GOT3 (cell line): ENCODE results near the gene NFKBIA.
"Not testable (repeated sequence)": the region's sequence is repeated elsewhere in the genome, so short reads cannot be mapped to it uniquely, and the experiment has no call there.

ENCODE experiments used
- DNase-seq: peaks from one replicate; lab custom pipeline; 2025; ENCODE audit warnings: mixed read lengths; lab: John Stamatoyannopoulos, UW

Gene NFKBIA

DNA sequence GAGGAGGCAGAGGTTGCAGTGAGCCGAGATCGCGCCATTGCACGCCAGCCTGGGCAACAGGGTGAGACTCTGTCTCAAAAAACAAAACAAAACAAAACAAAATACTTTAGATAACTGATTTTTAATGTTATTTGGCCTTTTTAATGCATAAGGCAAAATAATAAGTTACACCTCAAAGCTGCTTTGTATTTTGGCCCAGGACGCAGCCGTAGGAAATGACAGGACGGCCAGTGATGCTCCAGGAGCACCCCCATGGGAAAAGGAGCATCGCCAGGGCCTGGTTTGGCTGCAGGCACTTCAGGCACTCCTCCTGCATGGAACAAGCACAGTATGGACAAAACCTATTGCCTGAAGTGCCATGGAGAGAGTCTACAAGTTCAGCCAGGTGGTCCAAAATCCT, 3.5 kb upstream of the NFKBIA start:
- no peak for DNase-seq

DNA sequence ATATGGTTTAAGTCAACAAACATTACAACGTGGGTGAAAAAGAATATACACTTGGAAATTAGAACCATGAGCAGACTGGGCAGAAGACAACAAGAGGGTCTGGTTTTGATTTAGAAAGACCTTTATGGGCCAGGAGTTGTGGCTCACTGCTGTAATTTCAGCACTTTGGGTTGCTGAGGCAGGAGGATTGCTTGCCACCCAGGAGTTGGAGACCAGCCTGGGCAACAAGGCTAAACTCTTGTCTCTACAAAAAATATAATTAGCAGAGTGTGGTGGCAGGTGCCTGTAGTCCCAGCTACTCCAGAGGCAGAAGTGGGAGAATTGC, 2.7 kb upstream of the NFKBIA start:
- DNase-seq = no peak

DNA sequence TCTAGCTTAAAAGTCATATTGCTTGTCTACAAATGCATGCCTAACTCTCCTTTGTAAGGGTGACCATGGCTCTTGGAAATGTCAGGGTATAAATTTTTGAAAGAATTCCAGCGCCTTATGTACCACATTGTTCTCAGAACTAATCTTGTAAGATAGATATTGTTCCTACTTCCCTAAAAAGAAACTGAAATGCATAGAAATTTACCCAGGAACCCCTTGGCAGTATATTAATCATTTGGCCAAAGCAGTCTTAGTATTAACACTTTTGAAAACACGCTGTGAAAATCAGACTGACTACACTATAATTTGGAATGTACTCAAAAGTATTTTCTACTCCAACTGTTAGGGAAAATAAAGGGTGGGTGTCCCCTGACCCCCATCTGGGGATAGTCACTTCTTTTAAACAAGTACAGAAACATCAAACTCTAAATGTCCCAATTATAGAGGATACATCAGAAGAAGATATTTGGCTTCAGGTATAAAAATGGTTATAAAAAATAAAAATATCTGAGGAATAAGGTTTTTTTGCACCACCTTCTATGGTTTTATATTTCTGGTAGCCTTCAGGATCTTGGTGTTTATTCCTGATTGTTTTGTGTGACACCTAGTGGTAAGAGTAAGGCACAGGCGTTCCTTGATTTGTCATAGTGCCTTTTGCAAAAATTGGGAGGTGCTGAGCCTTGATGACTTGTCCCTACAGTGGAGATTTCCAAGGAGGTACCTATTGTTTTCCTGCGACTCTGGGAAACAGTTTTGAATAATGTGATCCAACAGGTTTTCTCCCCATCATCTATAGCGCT, 2.2 kb upstream of the NFKBIA start:
- no peak for DNase-seq

DNA sequence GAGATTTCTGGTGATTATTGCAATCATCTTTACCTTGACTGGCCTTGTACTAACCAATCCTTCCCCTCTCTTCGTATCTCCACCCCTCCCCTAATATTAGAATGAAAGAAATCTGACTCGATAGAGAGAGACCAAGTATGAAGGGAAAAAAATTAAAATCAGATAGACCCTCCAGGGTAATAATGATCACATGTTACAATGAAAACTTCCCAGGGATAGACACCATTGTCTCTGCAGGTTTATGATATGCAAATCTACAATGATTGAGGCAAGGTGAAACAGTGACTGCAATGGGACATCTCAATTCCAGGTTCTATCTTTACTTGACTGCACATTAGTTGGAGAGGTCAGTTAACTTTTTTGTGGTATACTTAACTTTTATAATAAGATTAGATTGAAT, 1.5 kb upstream of the NFKBIA start:
- no peak for DNase-seq

DNA sequence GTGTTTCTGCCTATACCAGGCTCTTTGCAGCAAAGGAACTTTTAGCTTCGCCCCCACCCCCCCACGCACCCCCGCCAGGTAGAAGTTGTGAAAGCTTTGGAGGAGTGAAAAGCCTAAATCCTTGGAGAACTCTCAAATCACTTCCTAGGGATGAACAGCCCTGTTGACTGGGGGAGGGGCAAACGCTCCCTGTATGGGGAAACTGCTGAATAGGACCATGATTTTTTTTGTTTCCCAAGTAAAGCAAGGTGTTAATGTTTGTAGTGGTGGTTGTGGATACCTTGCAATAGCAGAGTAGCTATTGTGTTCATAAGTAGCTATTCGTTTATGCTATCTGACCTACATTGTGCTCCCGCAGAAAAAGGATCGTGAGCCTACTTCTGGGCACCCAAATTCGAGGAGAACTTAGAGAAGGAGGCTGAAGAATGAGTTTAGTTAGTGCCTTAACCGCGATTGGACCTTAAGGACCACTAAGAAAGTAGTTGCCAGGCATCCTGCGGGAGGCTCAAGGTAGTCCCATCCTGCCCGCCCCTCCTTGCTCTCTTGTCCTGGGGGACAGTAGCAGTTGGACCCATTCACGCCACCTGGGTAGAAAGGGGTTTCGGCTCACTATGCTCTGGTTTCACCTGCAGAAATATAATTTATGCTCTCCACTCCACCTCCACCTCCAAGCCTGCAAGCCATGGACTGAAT, 901 bp upstream of the NFKBIA start:
- no peak for DNase-seq

DNA sequence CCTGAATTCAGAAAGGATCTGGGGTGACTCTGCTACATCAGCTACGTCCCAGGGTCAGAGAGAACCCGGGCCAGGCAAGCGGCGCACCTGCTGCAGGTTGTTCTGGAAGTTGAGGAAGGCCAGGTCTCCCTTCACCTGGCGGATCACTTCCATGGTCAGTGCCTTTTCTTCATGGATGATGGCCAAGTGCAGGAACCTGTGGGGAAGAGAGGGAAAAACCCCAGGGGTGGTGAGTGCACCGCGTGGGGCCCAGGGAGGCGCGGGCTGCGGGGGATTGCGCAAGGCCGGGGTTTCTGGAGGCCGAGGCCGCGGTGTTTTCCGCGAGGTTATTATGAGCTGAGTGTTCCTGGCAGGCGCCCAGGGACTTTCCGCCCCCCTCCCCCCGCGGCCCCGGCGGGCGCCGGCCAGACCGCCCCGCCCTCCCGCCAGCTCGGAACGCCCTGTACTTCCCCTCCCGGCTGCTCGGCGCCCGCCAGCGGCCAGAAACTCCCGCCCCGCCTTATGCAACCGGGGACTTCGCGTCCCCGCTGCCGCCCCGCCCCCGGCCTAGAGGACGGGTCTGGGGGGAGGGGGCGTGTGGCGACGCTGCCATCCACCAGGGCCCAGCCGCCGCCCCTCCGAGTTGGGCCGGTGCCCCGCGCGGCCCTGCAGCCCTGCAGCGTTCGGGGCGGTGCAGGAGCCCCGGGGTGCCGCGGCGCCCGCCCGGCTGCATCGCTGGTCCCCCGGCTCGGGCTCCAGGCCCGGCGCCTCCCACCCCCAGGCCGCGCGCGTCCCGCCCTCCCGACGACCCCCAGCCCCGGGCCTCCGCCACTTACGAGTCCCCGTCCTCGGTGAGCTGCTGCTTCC, 723 bp downstream of the NFKBIA start:
- peak; percentile 68 for DNase-seq

DNA sequence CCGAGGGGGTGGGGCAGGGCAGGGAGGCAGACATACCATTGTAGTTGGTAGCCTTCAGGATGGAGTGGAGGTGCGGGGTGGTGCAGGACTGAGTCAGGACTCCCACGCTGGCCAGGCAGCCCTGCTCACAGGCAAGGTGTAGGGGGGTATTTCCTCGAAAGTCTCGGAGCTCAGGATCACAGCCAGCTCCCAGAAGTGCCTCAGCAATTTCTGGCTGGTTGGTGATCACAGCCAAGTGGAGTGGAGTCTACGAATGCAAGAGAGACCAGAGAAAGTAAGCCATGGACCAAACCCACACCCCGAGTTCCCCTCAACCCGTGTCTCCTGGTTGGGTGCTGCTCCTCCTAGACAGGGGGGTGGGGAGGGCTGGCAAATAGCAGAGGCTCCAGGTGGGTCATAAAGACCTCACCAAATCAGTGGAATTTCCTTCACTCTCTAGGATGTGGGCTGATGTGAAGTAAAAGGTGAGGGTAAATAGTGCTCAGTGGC, 1.4 kb downstream of the NFKBIA start:
- DNase-seq = no peak

DNA sequence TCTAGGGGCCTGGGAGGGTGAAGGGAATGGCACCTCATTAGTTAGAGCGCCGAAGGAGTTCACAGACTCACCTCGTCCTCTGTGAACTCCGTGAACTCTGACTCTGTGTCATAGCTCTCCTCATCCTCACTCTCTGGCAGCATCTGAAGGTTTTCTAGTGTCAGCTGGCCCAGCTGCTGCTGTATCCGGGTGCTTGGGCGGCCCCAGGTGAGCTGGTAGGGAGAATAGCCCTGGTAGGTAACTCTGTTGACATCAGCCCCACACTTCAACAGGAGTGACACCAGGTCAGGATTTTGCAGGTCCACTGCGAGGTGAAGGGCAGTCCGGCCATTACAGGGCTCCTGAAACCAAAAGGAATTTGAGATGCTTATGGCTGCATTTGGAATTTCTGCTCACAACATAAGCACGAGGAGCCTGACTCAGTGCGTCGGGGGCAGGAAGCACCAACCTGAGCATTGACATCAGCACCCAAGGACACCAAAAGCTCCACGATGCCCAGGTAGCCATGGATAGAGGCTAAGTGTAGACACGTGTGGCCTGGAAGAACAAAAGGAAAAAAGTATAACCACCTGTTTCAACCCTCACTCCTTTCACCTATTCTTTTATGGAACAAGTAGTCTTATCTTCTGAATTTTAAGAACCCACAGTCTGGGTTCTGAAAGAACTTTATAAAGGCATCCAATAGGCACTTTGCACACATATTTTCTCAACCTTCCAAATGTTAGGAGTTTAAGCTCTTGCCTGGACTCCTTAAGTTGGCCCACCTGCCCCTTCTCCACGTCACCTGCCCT, 2.0 kb downstream of the NFKBIA start:
- no peak for DNase-seq

DNA sequence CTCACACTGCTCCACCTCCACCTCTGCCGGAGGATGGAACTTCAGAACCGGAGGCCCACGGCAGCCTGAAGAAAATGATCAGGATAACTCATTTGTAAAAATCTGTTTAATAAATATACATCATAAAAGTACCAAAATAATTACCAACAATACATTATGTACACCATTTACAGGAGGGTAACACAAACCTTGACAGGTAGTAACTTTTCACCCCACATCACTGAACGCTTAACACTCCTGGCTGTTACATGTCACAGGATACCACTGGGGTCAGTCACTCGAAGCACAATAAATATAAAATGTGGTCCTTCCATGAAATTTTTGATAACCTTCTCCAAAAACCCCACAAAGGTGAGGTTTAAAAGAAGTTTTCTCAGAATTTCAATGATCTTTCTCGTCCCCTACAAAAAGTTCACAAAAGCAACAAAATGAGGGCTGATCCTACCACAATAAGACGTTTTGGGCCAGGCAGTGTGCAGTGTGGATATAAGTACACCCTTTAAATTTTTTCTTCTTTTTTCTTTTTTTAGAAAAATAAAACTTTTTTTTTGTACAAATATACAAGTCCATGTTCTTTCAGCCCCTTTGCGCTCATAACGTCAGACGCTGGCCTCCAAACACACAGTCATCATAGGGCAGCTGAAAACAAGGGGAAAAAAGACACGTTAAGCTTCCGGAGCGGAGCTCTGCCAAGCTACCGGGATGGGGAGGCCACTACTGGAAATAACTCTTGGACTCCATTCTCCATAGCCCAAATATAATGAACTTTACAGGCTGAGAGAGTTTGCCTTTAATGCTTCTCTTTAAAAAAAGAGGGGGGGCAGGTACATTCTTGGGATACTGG, 2.9 kb downstream of the NFKBIA start:
- no peak for DNase-seq

DNA sequence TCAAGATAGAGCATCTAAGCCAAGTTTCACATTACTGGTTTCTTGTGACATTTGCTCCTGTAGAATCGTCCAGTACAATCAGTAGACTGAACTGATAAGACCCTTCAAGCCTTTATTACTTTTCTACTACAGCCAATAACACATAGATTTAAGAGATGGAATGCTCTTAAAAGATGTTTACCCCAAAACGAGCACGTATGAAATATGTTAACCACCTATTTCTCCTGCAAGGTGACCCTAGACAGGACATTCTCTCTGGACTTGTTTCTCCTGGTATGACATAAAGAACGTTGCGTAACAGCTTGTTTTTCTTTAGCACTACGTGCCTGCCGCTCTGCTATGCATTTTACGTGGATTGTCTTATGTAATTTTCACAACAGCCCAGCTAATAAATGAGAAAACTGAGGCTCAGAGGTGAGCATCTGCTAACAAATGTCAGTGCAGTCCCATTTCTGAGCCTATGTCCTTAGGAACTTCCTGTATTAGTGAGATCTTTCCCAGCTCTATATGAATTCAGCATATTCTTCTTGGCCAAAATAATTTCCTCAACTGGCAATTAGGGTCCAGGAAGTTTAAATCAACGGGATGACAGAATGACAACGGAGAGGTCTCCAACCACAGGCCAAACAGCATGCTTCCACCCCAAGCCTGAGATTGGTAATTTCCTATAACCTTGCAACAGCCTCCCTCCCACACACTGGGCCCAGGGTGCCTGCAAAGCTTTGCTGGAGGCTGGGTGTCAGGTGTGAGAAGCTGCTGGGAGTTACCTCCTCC, 3.7 kb downstream of the NFKBIA start:
- no peak for DNase-seq

DNA sequence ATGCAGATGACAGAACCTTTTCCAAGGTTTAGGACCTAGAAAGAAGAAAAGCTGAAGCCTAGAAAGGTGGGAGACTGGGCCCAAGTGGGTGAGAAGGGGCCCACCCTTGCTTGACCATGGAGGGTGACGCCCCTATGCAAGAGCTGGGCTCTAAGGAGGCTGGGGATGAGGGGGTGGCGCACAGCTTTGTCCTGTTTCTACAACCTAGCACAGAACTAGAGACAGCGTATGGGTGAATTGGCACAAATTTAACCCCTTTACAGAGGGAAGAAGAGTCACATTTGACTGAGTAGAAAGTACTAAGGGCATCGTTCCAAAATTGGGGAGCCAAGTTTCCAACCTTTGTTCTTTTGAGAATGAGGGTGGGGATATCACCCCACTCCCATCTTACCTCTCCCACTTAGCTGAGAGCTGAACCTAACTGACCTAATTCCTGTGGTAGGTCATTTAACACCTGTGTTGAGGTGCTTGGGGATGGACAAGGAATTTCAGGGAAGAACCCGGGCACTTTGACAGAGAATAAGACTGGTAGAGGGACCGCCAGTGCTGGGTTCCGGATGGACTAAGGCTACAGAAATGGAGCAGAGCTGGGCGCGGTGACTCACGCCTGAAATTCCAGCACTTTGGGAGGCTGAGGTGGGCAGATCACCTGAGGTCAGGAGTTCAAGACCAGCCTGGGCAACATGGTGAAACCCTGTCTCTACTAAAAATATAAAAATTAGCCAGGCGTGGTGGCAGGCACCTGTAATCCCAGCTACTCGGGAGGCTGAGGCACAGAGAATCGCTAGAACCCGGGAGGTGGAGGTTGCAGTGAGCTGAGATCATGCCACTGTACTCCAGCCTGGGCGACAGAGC, 5.2 kb downstream of the NFKBIA start:
- DNase-seq = no peak

DNA sequence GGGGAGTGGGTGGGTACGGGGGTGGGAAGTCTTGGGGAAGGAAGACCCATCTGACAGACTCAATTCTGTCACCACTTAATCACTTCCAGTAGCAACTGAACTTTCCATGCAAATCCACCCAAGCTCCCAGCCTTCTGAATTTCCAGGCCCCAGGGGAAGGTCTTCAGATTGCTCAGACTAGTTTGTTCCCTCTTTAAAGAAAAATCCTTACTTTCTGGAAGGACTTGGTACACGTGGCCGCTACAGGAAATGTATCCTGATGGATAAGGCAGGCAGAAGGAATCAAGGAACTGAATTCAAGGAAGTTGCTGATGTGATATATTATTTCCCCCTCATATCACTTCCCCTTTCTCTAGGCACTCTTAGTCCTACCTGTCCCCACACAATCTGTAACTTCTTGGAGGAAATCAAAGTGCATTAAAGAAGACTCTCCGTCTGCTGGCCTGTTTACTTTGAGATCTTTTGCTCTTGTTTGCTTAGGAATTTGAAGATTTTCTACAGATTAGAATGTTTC, 6.4 kb downstream of the NFKBIA start:
- DNase-seq = no peak

DNA sequence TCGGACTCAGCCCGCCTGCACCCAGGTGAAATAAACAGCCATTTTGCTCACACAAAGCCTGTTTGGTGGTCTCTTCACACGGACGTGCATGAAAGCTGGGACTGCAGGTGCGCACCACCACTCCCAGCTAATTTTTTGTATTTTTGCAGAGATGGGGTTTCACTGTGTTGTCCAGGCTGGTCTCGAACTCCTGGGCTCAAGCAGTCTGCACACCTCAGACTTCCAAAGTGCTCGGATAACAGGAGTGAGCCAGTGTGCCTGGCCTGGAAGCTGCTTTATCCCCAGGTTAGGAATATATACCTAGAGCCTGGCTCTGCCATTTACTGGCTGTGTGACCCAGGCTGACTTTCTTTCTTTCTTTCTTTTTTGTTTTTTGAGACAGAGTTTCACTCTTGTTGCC, 7.9 kb downstream of the NFKBIA start:
- not testable (repeated sequence) for DNase-seq

DNA sequence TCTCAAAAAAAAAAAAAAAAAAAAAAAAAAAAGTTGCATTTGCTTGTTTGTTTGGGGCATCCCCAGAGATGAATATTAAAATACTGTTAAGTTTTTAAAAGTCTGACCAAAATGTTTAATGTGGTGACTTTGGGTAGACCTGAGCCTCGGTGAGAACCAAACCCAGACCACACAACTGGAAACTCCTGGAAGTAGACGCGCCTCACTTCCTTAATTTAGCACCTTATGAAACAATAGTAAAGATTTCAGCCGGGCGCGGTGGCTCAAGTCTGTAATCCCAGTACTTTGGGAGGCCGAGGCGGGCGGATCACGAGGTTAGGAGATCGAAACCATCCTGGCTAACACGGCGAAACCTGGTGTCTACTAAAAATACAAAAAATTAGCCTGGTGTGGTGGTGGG, 9.3 kb downstream of the NFKBIA start:
- DNase-seq = no peak

DNA sequence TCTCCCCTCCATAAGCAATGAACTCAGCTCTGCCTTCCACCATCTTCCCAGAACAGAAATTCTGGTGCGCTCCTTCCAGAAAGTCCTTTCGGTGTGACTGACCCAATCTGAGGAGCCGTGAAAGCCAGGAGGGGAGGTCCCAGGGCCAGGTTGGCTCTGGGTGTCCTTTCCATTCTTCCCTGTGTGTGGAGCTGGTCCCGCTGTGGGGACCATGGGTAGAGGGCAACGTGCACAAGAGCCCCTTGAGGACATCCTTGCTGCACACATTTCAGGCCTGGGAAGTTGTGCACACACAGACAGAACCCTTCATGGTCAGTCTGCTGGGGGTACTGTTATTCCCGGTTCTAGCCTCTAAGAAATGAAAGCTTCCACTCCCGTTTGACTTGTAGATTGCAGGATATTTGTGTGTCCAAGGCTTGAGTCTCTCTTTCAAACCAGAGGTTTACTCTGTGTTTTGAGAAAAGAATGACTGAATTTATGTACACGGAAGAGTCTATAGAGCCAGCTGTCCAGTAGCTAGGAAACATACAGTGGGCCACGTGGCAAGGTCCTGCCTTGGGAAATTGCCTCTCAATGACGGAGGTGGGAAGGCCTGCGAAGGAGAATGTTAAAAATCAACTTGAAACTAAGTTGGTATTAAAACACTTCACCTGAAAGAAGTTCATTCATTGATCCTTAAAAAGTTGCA, 10.1 kb downstream of the NFKBIA start:
- DNase-seq = no peak

DNA sequence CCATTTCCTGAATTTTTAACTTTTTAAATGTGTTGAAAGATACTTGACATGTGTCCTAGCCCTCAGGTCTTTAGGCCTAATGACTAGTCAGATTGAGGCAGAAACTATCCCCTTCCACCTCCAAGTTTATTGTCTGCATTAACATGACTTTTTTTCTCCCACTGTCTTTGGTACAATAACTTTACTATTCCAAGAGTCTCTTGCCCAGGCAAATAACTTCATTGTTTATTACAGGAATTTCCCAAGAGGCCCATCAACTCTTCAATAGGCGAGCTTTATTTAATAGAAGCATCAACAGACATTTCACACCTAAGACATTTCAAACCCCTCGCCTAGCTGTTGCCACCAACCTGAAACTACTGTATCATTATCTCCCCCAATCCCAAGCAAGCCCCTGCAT, 10.7 kb downstream of the NFKBIA start:
- no peak for DNase-seq

DNA sequence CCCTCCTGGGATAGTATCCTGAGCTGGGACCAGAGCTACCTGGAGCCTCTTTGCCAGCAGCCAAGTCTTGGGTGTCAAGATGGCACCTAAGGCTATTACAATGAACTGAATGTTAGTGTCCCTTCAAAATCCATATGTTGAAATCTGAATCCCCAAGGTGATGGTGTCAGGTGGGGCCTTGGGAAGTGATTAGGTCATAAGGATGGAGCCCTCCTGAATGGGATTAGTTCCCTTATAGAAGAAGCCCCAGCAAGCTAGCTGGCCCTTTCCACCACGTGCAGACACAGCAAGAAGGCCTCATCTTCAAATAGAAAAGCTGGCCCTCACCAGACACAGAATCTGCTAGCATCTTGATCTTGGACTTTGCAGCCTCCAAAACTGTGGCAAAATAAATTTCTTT, 12.4 kb downstream of the NFKBIA start:
- no peak for DNase-seq

DNA sequence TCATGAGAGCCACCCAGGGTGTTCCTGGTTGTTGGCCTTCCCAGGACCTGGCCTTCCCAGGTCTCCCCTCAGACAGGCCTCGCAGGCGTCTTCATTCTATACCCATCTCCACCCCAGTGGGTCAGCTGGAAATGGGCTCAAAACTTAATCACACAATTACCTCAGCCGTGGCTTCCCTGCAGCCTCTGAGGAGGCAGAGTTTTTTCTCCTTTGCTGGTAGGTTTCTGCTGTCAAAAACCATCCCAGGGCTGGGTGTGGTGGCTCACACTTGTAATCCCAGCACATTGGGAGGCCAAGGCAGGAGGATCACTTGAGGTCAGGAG, 13.2 kb downstream of the NFKBIA start:
- DNase-seq = no peak
